ENCODE measurements around the gene HMGXB3.

DNA sequence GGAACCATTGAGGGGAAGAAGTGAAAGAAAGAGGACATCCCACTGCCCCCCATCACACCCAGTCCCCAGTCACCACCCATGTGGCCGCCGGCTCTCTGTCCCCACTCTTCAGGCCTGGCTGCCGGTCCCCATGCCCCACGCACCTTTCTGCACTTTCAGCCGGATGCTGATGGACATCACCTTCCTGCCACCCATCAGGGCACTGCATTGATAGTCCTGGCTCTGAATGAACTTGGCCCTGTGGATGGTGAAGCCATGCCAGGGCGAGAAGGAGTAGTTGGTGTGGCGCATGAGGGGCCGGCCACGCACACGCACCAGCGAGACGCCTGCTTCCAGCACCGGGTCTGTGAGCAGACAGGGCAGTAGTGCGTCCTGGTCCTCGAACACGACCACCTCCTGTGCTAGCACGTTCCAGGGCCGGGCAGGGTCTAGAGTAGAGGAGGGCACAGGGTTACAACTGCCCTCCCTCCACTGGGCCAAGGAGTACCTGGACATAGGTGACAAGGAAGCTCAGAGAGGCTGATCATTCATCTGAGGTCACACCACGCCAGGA lies 79.4 kb downstream of the HMGXB3 start:
- TF ChIP-seq, protein P1, sequence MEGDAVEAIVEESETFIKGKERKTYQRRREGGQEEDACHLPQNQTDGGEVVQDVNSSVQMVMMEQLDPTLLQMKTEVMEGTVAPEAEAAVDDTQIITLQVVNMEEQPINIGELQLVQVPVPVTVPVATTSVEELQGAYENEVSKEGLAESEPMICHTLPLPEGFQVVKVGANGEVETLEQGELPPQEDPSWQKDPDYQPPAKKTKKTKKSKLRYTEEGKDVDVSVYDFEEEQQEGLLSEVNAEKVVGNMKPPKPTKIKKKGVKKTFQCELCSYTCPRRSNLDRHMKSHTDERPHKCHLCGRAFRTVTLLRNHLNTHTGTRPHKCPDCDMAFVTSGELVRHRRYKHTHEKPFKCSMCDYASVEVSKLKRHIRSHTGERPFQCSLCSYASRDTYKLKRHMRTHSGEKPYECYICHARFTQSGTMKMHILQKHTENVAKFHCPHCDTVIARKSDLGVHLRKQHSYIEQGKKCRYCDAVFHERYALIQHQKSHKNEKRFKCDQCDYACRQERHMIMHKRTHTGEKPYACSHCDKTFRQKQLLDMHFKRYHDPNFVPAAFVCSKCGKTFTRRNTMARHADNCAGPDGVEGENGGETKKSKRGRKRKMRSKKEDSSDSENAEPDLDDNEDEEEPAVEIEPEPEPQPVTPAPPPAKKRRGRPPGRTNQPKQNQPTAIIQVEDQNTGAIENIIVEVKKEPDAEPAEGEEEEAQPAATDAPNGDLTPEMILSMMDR (IDR thresholded peaks at IDR 0.05; ENCODE audit: insufficient read depth, low read length): no peak
- TF ChIP-seq POLR2AphosphoS5 (IDR thresholded peaks at IDR 0.05; ENCODE audit: low read depth) (no peak), GABPA (IDR thresholded peaks at IDR 0.05; ENCODE audit: low read depth) (no peak)
- TF ChIP-seq, protein P2, sequence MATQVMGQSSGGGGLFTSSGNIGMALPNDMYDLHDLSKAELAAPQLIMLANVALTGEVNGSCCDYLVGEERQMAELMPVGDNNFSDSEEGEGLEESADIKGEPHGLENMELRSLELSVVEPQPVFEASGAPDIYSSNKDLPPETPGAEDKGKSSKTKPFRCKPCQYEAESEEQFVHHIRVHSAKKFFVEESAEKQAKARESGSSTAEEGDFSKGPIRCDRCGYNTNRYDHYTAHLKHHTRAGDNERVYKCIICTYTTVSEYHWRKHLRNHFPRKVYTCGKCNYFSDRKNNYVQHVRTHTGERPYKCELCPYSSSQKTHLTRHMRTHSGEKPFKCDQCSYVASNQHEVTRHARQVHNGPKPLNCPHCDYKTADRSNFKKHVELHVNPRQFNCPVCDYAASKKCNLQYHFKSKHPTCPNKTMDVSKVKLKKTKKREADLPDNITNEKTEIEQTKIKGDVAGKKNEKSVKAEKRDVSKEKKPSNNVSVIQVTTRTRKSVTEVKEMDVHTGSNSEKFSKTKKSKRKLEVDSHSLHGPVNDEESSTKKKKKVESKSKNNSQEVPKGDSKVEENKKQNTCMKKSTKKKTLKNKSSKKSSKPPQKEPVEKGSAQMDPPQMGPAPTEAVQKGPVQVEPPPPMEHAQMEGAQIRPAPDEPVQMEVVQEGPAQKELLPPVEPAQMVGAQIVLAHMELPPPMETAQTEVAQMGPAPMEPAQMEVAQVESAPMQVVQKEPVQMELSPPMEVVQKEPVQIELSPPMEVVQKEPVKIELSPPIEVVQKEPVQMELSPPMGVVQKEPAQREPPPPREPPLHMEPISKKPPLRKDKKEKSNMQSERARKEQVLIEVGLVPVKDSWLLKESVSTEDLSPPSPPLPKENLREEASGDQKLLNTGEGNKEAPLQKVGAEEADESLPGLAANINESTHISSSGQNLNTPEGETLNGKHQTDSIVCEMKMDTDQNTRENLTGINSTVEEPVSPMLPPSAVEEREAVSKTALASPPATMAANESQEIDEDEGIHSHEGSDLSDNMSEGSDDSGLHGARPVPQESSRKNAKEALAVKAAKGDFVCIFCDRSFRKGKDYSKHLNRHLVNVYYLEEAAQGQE (IDR thresholded peaks at IDR 0.05; ENCODE audit: insufficient replicate concordance, low read depth): no peak

All from HL-60 (cell line).